Measurements from ENCODE around the gene ZPR1. TPM values are rescaled to one million over a fixed set of nuclear protein-coding genes. Genes with fewer than 3 reads are reported as not detected.

The ZPR1 gene
- total RNA-seq, 4 donors from 2014 or later: 18.1 to 45.9 (median 39.2) TPM

DNA sequence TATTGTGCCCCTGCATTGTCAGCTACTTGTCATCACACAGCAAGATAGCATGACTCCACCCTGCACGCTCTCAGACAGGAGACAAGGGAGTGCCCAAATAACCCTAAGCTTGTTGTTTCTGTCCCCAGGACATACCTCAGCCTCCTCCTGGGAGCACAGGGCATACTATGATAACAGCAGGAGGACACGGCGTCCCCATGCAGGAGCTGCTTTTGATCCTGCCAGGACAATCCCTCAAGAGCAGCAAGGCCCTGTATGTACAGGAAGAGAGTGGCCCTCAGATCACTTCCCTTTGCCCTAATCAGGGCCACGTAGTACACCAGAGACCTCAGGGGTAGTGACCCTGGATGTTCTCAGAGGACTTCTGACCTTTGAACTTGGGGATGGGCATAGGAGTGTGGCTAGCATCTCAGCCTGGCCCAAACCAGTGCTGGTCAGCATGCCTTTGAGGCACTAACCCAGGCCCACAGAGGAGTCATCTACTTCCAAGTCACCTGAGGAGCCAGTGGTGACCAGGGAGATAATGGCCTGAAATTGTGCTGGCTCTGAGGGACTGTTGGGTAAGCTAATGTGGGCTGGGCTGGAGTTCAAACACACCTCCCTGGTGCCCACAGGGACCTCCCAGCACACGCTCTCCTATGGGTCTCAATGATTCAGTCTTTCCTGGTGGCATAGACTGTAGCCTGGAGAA, 26.1 kb upstream of the ZPR1 start:
- ATAC-seq: no peak

DNA sequence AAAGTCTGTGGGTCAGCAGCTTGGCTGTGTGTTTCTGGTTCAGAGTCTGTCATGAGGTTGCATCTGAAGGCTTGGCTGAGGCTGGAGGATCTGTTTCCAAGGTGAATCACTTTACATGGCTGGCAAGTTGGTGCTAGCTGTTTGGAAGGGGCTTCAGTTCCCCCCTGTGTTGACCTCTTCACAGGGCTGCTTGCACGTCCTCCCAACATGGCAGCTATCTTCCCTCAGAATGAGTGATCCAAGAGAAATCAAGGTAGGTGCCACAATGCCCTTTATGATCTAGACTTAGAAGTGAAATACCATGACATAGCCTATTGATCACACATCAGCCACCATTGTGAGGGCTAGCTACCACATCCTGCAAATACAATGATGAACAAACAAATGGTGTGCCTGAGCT, 25.3 kb upstream of the ZPR1 start:
- H3K4me3 ChIP-seq: no peak overlapping the region
- 60 to 100% methylated on average over 1 of the region's 1 CpG for WGBS, 2 donors (ENCODE audit: low coverage in 1 of 2)

More for the DNA sequence above, 26.1 kb upstream of the ZPR1 start:
- Histone ChIP-seq H3K4me3 (no peak overlapping the region), H3K27ac (no peak overlapping the region), H3K4me1 (no peaks in the 10 kb centered on the region), H3K27me3 (no peaks in the 10 kb centered on the region), H3K9me3 (no peaks in the 10 kb centered on the region), H3K36me3 (no peaks in the 10 kb centered on the region)
- WGBS, 2 donors (ENCODE audit: low coverage in 1 of 2): 100% methylated on average over 1 of the region's 5 CpGs
- TF ChIP-seq EP300 (IDR thresholded peaks at IDR 0.05): no peak
- TF ChIP-seq POLR2AphosphoS5 (IDR thresholded peaks at IDR 0.05): no peak
- TF ChIP-seq POLR2A (IDR thresholded peaks at IDR 0.05): no peak
- TF ChIP-seq, protein P1, sequence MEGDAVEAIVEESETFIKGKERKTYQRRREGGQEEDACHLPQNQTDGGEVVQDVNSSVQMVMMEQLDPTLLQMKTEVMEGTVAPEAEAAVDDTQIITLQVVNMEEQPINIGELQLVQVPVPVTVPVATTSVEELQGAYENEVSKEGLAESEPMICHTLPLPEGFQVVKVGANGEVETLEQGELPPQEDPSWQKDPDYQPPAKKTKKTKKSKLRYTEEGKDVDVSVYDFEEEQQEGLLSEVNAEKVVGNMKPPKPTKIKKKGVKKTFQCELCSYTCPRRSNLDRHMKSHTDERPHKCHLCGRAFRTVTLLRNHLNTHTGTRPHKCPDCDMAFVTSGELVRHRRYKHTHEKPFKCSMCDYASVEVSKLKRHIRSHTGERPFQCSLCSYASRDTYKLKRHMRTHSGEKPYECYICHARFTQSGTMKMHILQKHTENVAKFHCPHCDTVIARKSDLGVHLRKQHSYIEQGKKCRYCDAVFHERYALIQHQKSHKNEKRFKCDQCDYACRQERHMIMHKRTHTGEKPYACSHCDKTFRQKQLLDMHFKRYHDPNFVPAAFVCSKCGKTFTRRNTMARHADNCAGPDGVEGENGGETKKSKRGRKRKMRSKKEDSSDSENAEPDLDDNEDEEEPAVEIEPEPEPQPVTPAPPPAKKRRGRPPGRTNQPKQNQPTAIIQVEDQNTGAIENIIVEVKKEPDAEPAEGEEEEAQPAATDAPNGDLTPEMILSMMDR (IDR thresholded peaks at IDR 0.05): no peak

DNA sequence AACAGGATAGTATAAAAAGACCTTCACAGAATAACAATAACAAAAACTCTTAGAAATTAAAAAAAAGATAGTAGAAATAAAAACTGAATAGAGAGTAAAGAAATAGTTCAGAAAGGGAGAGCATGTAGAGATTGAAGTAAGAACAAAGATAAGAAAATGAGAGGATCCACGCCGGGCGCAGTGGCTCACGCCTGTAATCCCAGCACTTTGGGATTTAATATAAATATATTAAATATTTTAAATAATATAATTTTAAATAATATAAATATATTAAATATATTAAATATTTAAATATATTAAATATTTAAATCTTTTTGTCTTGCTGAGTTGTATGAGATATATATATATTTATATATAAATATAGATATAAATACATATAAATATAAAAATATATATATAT, 24.3 kb upstream of the ZPR1 start:
- Histone ChIP-seq H3K27ac (no peak overlapping the region), H3K27me3 (peaks cover 5% of the 10 kb centered on the region), H3K36me3 (no peaks in the 10 kb centered on the region), H3K4me1 (no peaks in the 10 kb centered on the region), H3K9me3 (no peaks in the 10 kb centered on the region), H3K4me3 (no peak overlapping the region)
- TF ChIP-seq POLR2AphosphoS5 (IDR thresholded peaks at IDR 0.05) (no peak), POLR2A (IDR thresholded peaks at IDR 0.05) (no peak), EP300 (IDR thresholded peaks at IDR 0.05) (no peak)
- TF ChIP-seq, protein P1 (IDR thresholded peaks at IDR 0.05): no peak
- no peak for ATAC-seq
- 78 to 95% methylated on average over 4 of the region's 4 CpGs for WGBS, 2 donors (ENCODE audit: low coverage in 1 of 2)

More for the DNA sequence above, 25.3 kb upstream of the ZPR1 start:
- Histone ChIP-seq H3K27ac (no peak overlapping the region), H3K27me3 (no peaks in the 10 kb centered on the region), H3K36me3 (no peaks in the 10 kb centered on the region), H3K9me3 (no peaks in the 10 kb centered on the region), H3K4me1 (no peaks in the 10 kb centered on the region)
- no peak for TF ChIP-seq POLR2A (IDR thresholded peaks at IDR 0.05)
- TF ChIP-seq, protein P1 (IDR thresholded peaks at IDR 0.05): no peak
- TF ChIP-seq POLR2AphosphoS5 (IDR thresholded peaks at IDR 0.05): no peak
- TF ChIP-seq EP300 (IDR thresholded peaks at IDR 0.05): no peak
- ATAC-seq: no peak

DNA sequence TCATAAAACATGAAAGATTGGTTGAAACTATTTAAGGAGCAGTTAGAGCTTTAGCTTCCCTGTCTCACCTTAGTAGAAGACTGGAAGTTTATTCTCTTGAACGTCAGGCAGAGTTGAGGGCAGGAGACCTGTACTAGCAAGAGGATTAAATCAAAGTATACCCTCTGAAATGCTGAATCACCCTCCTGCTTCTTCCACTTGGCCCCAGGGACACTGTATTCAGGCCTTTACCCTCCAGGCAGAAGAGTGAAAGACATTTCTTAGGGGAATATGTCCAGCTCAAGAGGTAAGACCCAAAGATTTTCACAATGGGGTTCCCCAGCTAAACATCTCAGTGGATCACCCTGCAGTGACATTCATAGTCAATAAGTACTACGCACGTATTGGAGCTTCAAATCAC, 23.4 kb upstream of the ZPR1 start:
- no peaks in the 10 kb centered on the region for H3K4me1 ChIP-seq
- H3K36me3 ChIP-seq: no peaks in the 10 kb centered on the region
- TF ChIP-seq, protein P1 (IDR thresholded peaks at IDR 0.05): no peak
- TF ChIP-seq EP300 (IDR thresholded peaks at IDR 0.05) (no peak), POLR2AphosphoS5 (IDR thresholded peaks at IDR 0.05) (no peak), POLR2A (IDR thresholded peaks at IDR 0.05) (no peak)
- no peak overlapping the region for H3K27ac ChIP-seq
- H3K9me3 ChIP-seq: no peaks in the 10 kb centered on the region
- 65 to 75% methylated on average over 2 to 3 of the region's 3 CpGs for WGBS, 2 donors (ENCODE audit: low coverage in 1 of 2)
- H3K27me3 ChIP-seq: peaks cover 5% of the 10 kb centered on the region
- H3K4me3 ChIP-seq: no peak overlapping the region
- ATAC-seq: no peak
